Measurements from ENCODE around the gene NTHL1.
A peak's percentile ranks its signal among the peaks of the same experiment; 100 is the strongest.
"Not testable (repeated sequence)": the region's sequence is repeated elsewhere in the genome, so short reads cannot be mapped to it uniquely, and the experiment has no call there.

The NTHL1 gene

DNA sequence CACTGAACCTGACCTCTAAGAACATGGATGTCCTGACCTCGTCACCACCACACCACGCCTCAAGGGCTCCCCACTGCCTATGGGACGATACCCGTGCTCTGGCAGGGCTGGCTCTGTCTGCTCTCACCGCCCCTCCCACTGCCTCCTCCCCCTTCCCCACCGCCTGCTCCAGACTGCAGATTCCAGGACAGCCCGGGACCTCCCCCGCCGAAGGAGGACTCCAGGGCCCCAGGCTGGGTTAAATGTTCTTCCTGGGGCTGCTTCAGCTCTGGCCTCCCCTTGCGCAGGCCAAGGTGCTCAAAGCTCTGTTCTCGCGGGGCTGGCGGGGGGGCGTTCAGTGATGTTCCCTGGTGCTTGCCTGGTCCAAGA is 24.9 kb downstream of the NTHL1 start:
- intact Hi-C loops (cut with DNase I) = loop anchor here (5.0 kb wide), 1 partner anchor 135 kb away; the partner anchor contains the start of gene TRAF7
- DNase-seq = peak in 1 of 42 donors; percentile 18

DNA sequence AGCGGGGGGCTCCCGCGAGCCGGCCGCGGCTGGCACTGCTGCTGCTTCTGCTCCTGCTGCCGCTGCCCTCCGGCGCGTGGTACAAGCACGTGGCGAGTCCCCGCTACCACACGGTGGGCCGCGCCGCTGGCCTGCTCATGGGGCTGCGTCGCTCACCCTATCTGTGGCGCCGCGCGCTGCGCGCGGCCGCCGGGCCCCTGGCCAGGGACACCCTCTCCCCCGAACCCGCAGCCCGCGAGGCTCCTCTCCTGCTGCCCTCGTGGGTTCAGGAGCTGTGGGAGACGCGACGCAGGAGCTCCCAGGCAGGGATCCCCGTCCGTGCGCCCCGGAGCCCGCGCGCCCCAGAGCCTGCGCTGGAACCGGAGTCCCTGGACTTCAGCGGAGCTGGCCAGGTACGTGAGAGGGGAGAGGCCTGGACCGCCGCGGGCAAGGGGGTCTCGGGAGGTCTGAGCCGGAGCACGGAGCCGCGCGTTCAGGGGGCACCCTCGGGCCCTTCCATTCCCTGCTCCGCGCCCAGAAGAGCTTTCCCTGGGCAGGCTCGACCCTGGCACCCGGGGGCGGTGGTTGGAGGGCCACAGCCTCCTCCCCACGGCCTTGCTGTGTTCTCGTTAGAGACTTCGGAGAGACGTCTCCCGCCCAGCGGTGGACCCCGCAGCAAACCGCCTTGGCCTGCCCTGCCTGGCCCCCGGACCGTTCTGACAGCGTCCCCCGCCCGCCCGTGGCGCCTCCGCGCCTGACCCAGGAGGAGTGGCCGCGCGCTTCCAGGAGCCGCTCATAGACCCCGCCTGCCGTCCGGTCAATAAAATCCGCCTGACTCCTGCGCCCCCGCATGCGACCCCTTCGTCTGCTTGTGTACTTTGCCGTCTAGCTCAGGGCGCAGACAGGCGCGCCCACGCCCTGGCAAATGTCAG is 27.5 kb downstream of the NTHL1 start:
- intact Hi-C loops (cut with DNase I) = loop anchor here (5.0 kb wide), 1 partner anchor 137 kb away; the partner anchor contains the start of gene TRAF7
- DNase-seq = no peak

DNA sequence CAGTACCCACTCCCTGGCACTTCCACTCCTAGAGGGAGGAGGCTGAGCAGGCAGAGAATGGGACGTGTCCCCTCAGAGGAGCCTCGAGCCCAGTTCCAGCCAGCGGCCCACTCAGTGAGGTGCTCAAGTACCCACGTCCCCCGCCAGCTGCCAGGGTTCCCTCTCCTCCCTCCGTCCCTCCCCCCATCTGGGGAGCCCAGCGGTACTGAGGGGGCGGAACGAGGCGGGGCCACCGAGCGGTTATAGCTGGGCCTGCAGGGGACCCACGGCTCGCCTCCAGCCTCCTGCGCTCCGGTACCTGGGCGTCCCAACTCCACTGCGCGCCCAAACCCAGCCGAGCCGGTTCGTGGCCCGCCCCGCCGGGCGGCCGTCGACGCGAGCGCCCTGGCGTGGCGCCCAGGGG is 28.1 kb downstream of the NTHL1 start, which contains the start of gene NPW:
Gene NPW (plus strand): TSS at position 268 of the 403 bp plus-strand sequence.
- DNase-seq = no peak
- intact Hi-C loops (cut with DNase I) = no loop called here

DNA sequence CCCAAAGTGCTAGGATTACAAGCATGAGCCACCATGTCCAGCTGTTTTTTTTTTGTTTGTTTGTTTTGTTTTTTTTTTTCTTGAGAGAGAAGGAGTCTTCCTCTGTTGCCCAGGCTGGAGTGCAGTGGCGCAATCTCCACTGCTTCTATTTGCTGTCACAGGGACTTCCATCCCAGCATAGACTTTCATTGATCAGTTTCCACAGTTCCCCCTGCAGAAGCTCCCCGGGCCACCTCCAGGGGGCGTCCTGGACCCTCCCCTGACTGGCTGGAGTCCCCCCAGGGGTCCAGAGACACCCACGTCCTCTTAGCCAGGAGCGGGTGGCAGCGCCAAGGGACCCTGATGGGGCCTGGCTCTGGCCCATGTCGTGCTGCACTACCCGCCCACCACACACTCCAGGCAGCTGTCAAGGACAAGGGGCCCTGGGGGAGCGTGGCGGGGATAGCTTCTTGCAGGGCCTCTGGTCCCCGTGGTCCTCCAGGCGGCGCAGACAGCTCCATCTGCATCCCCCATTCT is 31.2 kb downstream of the NTHL1 start:
- DNase-seq = no peak

DNA sequence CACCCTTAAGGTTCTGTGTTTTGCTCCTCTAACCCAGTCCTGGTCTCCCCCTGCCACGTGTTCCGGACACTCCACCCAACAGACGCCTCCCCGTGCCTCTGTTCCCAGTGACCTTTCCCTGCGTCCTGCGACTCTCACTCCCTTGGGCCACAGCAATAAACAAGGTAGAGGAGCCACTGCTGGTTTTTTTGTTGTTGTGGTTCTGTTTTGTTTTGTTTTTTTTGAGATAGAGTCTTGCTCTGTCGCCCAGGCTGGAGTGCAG is 31.8 kb downstream of the NTHL1 start:
- DNase-seq = no peak
- intact Hi-C loops (cut with DNase I) = no loop called here

More for the DNA sequence above, 31.2 kb downstream of the NTHL1 start:
- intact Hi-C loops (cut with DNase I) = no loop called here

DNA sequence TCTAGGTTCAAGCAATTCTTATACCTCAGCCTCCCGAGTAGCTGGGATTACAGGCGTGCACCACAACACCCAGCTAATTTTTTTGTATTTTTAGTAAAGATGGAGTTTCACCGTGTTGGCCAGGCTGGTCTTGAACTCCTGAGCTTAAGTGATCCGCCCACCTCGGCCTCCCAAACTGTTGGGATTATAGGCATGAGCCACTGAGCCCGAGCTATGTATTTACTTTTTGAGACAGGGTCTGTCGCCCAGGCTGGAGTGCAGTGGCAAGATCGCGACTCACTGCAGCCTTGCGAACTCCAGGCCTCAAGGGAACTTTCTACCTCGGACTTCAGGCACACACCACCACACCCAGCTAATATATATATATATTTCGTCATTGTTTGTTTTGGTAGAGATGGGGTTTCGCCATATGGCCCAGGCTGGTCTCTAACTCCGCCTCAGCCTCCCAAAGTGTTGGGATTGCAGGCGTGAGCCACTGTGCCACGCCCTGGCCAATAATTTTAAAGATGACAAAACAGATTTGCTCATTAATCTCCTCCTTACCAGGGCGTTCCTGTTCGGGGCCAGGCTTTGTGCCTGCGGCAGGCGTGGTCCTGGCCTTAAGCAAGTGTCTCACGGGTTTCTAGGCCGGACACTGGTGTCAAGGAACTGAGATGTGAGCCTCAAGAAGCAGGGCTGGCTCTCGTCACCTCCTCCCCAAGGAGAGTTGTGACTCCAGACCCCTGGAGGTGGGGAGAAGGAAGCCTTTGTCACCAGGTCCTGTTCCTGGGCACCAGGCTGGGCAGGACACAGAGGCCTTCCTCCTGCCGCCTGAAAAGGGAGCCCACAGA is 32.3 kb downstream of the NTHL1 start:
- intact Hi-C loops (cut with DNase I) = no loop called here
- DNase-seq = no peak

DNA sequence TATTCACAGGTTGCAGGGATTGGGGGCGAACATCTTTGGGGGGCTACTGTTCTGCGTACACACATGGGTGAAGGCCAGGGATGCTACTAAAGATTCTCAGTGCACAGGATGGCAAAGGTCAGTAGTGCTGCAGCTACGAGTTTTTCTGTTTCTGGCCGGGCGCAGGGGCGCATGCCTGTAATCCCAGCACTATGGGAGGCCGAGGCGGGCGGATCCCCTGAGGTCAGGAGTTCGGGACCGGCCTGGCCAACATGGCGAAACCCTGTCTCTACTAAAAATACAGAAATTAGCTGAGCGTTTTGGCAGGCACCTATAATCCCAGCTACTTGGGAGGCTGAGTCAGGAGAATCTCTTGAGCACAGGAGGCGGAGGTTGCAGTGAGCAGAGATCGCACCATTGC is 34.1 kb downstream of the NTHL1 start:
- intact Hi-C loops (cut with DNase I) = no loop called here
- DNase-seq = no peak

DNA sequence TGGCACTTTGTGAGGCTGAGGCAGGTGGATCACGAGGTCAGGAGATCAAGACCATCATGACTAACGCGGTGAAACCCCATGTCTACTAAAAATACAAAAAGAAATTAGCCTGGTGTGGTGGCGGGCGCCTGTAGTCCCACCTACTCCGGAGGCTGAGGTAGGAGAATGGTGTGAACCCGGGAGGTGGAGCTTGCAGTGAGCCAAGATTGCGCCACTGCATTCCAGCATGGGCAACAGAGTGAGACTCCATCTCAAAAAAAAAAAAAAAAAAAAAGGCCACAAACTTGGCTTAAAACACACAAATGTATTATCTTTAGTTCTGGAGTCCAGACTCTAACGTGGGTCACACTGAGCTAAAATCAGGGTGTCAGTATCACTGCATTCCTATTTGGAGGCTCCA is 35.9 kb downstream of the NTHL1 start:
- intact Hi-C loops (cut with DNase I); DNase-seq: not testable (repeated sequence)

DNA sequence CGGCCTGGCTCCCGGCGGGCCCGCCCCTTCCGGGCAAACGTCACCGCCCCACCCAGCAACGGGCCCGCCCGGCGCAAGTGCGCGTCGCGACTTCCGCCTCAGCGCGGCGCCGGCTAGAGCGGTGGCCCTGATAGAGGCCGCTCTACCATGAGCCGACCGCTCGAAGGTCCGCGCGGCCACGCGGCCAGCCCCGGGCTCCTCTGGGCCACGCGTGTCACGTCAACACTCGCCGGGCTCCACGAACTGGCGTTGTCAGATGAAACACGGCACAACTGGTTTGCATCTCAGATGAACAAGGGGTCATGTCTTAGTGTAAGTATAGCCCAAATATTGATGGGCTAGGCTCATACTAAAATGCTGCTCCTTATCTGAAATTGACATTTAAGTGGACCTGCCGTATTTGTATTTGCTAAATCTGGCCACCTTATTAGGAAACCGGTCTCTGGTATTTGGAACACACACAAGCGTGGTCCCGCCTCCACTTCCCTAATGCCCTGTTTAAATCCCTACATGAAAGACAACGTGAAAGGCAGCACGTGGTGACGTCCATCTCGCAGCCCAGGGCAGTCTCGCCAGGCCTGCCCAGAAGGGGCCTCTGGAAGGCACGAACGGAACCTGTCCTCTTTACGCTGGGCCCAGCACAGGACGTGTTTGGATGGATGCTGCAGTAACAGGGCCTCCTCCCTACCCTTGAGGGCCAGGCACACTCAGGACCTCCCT is 37.7 kb downstream of the NTHL1 start, which contains the start of gene ZNF598:
Gene ZNF598 (minus strand): TSS at position 31 of the 720 bp plus-strand sequence.
- intact Hi-C loops (cut with DNase I) = no loop called here
- DNase-seq = peak; percentile 49 to 93 (median 86)

DNA sequence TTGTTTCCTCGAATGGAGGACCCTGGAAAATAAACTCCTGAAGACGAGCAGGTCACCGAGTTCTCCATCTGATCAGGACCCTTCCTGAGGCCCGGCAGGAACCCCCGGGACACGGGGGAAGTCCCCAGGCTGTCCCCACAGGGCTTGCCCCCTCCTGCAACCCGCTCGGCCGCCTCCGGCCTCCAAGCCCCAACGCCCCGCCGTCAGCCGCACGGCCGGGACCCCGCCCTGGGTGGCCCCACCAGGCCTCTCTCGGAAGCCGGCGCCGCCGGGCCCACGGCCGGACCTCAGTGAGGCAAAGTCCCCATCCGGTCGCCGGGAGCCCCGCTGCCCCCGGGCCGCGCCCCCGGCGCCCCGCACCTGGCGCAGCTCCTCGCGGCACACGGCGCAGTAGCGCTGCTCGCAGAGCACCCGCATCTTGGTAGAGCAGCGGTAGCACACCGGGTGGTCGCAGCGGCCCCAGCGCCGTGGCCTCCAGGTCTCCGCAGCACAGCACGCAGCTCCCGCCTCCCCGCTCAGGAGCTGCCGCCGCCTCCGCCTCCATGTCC is 38.4 kb downstream of the NTHL1 start:
- DNase-seq = peak in 1 of 42 donors; percentile 28
- intact Hi-C loops (cut with DNase I) = no loop called here

DNA sequence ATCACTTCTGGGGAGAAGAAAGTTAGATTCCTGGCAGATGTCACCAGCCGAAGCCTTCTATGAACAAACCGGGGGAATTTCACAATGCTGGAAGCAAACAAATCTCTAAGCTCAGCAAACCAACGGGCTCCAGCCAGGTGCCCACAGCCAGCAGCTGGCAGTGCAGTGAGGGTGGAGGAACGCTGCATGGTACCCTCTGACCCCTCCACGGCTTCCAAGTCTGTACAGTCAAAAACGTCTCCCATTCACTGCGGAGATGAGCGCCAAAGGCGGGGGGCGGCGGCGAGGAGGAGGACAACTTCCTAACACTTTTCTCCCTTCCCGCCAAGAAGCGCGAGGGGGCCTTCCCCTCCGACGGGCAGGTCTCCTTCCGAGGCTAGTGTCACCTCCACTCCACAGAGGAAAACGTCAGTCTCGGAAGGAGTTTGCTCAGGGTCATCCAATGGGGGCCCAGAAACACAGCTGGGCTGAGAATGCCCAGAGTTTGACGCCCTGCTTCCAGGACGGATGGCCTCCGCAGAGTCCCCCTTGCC is 38.9 kb downstream of the NTHL1 start:
- intact Hi-C loops (cut with DNase I) = no loop called here
- DNase-seq = no peak

DNA sequence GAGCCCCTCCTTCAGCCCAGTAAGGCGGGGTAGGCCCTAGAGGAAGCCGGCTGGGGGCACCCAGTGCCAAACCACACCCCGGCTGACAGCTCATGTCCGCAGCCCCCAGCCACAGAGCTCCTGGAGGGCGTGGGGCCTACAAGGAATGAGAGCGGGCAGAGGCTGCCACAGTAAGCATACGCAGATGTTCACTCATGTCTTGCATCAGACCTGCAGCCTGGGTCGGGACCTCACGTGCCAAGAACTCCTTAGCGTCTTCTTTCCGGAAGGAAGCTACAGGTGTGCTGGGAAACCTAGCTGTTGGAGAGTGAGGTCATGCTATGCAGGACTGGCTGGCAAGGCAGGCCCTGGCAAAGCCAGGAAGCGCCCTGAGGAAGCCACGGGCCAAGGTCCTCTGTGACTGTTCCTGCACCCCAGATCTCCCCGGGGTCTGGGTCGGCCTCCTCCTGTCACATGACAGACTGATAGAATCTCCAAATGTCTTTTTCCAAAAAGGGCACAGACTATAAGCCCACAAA is 39.6 kb downstream of the NTHL1 start:
- intact Hi-C loops (cut with DNase I) = no loop called here
- no peak for DNase-seq

DNA sequence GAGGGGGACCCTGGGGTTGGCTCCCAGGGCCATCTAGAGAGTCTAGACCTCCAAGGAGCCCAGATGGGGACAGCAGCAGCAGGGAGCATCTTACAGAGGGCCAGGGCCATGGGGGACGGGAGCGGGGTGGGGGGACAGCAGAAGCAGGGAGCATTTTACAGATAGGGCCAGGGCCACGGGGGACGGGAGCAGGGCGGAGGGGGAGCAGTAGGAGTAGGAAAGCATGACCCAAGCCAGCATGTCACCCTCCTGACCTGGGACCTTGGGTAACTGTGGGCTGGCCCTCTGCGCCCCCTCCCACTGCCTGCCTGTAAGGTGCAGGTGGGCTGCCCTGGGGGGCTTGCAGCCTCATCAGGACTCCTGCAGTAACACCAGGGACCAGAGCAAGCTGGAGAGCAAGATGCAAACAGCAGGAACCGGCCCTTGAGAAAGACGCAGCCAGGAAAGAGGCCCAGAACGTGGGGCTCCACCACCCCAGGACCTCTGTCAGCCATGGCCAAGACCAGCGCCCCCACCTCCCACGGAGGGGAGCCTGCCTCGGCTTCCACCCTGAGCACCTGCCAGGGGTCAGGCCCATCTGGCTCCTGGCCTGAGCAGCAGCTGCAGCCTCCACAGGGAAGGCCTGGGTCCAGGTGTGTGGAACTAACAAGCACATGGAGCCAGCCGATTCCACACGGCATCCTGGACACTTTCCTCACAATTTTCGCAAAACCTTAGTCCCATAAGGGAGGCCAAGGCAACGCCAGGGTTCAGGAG is 40.4 kb downstream of the NTHL1 start:
- intact Hi-C loops (cut with DNase I) = no loop called here
- DNase-seq = no peak

DNA sequence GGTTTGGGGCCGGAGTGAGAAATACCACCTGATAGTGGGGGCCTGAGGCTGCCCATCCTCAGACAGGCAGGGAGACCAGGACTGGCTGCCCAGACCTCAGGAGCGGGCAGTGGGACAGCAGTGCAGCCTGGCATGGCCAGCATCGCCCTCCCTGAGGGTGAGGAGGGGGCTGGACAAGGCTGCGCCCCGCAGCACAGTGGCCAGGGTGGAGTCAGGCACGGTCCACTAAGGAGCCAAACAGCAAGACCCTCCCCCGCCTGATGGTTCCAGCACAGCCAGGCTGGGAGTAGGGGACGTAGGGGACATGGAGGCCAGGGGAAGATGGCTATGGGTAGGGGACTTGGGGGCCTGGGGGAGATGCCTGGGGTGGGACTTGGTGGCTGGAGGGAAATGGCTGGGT is 41.3 kb downstream of the NTHL1 start:
- intact Hi-C loops (cut with DNase I) = no loop called here
- no peak for DNase-seq

DNA sequence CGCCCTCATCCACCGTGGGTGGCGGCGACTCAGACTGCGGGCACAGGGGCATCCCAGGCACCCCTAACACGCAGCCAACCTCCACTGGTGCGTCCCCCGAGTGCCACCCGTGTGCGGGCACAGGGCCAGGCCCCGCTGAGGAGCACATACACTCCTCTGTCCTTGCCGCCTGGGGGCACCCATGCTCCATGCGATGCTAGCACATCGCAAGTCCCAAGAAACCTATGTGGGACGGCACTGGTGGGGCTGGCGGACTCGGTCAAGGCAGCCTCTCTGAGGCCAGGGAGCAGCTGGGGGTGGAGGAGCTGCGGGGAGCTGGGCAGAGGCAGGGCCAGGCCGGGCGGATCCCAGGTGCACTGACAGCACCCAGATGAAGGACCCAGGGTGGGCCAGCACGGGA is 42.0 kb downstream of the NTHL1 start:
- intact Hi-C loops (cut with DNase I) = no loop called here
- DNase-seq = peak in 1 of 42 donors; percentile 16

DNA sequence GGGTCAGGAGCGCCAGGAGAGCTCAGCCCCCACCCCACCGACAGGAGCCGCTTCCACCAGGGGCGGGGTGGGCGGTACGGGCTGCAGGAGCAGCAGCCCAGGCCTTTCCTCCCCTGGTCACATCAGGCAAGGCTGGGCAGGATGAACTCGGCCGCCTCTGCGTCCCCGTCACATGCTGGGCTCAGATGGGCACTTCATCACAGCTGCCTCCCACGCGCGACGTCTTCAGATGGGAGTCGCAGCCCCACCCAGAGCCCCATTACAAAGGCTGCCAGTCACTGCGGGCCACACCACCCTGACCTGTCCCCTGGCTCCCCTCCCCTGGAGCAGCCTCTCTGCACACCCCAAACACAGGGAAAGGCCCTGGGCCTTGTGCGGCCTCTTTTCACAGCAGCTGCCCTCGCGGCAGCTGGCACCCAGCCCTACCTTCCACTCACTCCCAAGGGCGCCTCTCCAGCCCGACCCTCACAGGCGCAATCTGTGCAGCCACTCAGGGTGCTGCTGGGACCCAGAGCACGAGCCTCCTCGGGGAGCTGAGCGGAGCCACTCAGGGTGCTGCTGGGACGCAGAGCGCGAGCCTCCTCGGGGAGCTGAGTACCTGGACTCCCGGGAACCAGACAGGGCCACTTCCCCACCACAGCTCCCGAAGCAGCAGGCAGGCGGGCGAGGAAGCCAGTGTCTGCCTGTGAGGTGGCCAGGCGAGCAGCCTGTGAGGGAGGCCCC is 42.7 kb downstream of the NTHL1 start:
- no peak for DNase-seq
- intact Hi-C loops (cut with DNase I) = no loop called here
